Chondrocyte (in vitro differentiated cells): ENCODE data around the gene IKBKG. TPM values are rescaled to one million over a fixed set of nuclear protein-coding genes. Genes with fewer than 3 reads are reported as not detected.
A peak's percentile ranks its signal among the peaks of the same experiment; 100 is the strongest.
"Not testable (repeated sequence)": the region's sequence is repeated elsewhere in the genome, so short reads cannot be mapped to it uniquely, and the experiment has no call there.

ENCODE experiments used
- DNase-seq: peaks from one replicate; pipeline ENCODE4 v3.0.0; 2021; ENCODE audit warnings: mixed read lengths, low spot score
- H3K27ac Mint-ChIP-seq: one replicate; pipeline ENCODE4 v1.8.0; 2021; ENCODE audit warnings: mild to moderate bottlenecking, moderate library complexity, mixed read lengths; ENCODE audit not compliant: unreplicated experiment
- H3K27me3 Mint-ChIP-seq: 2 replicates; pipeline ENCODE4 v1.8.0; 2021; ENCODE audit warnings: low read depth, mixed read lengths
- H3K36me3 Mint-ChIP-seq: 2 replicates; pipeline ENCODE4 v1.8.0; 2021; ENCODE audit warnings: low read depth, mixed read lengths
- H3K4me1 Mint-ChIP-seq: 2 replicates; pipeline ENCODE4 v1.8.0; 2021; ENCODE audit warnings: low read depth, mild to moderate bottlenecking, mixed read lengths
- H3K4me3 Mint-ChIP-seq: one replicate; pipeline ENCODE4 v1.8.0; 2021; ENCODE audit warnings: mild to moderate bottlenecking, moderate library complexity, mixed read lengths; ENCODE audit not compliant: unreplicated experiment
- H3K9me3 Mint-ChIP-seq: 2 replicates; pipeline ENCODE4 v1.8.0; 2021; ENCODE audit warnings: low read depth, mixed read lengths
- total RNA-seq: library from RNA; stranded (reverse); gene quantifications from 3 replicates; pipeline ENCODE4 v1.2.1, GENCODE V29; 2021
- TF ChIP-seq, protein P1 (sequence below): fragments of 200-600 bp; sonication (generic); IDR thresholded peaks from 2 replicates; pipeline ENCODE4 v1.5.0; 2021; ENCODE audit warnings: antibody characterized with exemption, mild to moderate bottlenecking, moderate library complexity

The IKBKG gene
- total RNA-seq, 1 donor from 2014 or later = 22.4 TPM

DNA sequence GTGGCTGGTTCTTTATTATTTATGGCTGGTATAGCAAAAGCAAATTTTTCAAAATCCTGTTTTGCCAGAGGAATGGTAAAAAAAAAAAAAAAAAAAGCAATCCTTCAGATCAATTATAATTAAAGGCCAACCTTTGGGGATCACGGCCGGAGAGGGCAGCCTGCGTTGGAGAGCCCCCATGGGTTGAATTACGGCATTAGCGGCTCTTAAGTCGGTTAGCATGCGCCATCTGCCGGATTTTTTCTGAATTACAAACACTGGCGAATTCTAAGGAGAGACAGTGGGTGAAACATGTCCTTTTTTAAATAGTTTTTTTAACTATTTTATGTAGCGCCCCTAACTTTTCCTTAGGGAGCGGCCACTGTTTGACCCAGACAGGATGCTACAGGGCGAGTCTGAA, 66.2 kb downstream of the IKBKG start:
- not testable (repeated sequence) for H3K36me3 Mint-ChIP-seq, H3K27ac Mint-ChIP-seq, H3K4me1 Mint-ChIP-seq, H3K27me3 Mint-ChIP-seq, H3K4me3 Mint-ChIP-seq, H3K9me3 Mint-ChIP-seq, DNase-seq
- TF ChIP-seq, protein P1, sequence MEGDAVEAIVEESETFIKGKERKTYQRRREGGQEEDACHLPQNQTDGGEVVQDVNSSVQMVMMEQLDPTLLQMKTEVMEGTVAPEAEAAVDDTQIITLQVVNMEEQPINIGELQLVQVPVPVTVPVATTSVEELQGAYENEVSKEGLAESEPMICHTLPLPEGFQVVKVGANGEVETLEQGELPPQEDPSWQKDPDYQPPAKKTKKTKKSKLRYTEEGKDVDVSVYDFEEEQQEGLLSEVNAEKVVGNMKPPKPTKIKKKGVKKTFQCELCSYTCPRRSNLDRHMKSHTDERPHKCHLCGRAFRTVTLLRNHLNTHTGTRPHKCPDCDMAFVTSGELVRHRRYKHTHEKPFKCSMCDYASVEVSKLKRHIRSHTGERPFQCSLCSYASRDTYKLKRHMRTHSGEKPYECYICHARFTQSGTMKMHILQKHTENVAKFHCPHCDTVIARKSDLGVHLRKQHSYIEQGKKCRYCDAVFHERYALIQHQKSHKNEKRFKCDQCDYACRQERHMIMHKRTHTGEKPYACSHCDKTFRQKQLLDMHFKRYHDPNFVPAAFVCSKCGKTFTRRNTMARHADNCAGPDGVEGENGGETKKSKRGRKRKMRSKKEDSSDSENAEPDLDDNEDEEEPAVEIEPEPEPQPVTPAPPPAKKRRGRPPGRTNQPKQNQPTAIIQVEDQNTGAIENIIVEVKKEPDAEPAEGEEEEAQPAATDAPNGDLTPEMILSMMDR = peak; percentile 25

Other genes with a start within 250 kb of the IKBKG start
- gene FLNA, start 173.0 kb upstream of the IKBKG start, total RNA-seq = 1,923 to 4,327 TPM (median 4,325 TPM) in 3 replicates
- 66.3 to 81.7 TPM (median 81.1 TPM) in 3 replicates for gene EMD, start 168.3 kb upstream of the IKBKG start, total RNA-seq
- 1,847 to 2,160 TPM (median 2,120 TPM) in 3 replicates for gene RPL10, start 149.2 kb upstream of the IKBKG start, total RNA-seq
- 39.4 to 44.5 TPM (median 40.8 TPM) in 3 replicates for gene DNASE1L1, start 138.4 kb upstream of the IKBKG start, total RNA-seq
- gene TAFAZZIN, start 136.1 kb upstream of the IKBKG start, total RNA-seq = 33.4 to 39.1 TPM (median 38.7 TPM) in 3 replicates
- 132 to 139 TPM (median 136 TPM) in 3 replicates for gene ATP6AP1, start 118.9 kb upstream of the IKBKG start, total RNA-seq
- 147 to 159 TPM (median 152 TPM) in 3 replicates for gene GDI1, start 110.5 kb upstream of the IKBKG start, total RNA-seq
- 98.3 to 108 TPM (median 106 TPM) in 3 replicates for gene FAM50A, start 103.5 kb upstream of the IKBKG start, total RNA-seq
- 187 to 212 TPM (median 205 TPM) in 3 replicates for gene PLXNA3, start 89.3 kb upstream of the IKBKG start, total RNA-seq
- gene LAGE3, start 68.3 kb upstream of the IKBKG start, total RNA-seq = 17.7 to 25.4 TPM (median 19.8 TPM) in 3 replicates
- 20.8 to 21.2 TPM (median 20.8 TPM) in 3 replicates for gene UBL4A, start 61.0 kb upstream of the IKBKG start, total RNA-seq
- gene SLC10A3, start 57.0 kb upstream of the IKBKG start, total RNA-seq = 26.8 to 28.9 TPM (median 28.9 TPM) in 3 replicates
- gene FAM3A, start 31.4 kb upstream of the IKBKG start, total RNA-seq = 35.7 to 38.5 TPM (median 36.5 TPM) in 3 replicates
- 63.9 to 165 TPM (median 67.6 TPM) in 3 replicates for gene G6PD, start 774 bp upstream of the IKBKG start, total RNA-seq
- gene CTAG1A, start 37.5 kb downstream of the IKBKG start, total RNA-seq = not detected in 3 replicates
- not detected in 3 replicates for gene CTAG1B, start 71.7 kb downstream of the IKBKG start, total RNA-seq
- gene CTAG2, start 106.0 kb downstream of the IKBKG start, total RNA-seq = not detected in 3 replicates
- gene GAB3, start 203.5 kb downstream of the IKBKG start, total RNA-seq = 2.0 to 2.4 TPM (median 2.2 TPM) in 3 replicates
- 31.1 to 38.1 TPM (median 31.2 TPM) in 3 replicates for gene DKC1, start 215.2 kb downstream of the IKBKG start, total RNA-seq